Tibial nerve (tissue), 4 donors: ENCODE results near the gene CLSTN1.

Experiments
- EP300 ChIP-seq, 2 donors: sonication (generic); formaldehyde crosslinking; IDR thresholded peaks; one replicate each; pipeline ENCODE4 v1.6.1; 2017; ENCODE audit warnings: antibody characterized with exemption in 2 of 2, mild to moderate bottlenecking in 1 of 2
- TF ChIP-seq, protein P1 (sequence below), 5 experiments: fragments of 200-600 bp in 3 of 5; fragments of 450-650 bp in 2 of 5; sonication (generic) in 3 of 5; IDR thresholded peaks; one replicate each; pipeline ENCODE4 v1.5.1; 2016 to 2019; ENCODE audit warnings: antibody characterized with exemption in 5 of 5, mild to moderate bottlenecking in 3 of 5, moderate library complexity in 2 of 5

DNA sequence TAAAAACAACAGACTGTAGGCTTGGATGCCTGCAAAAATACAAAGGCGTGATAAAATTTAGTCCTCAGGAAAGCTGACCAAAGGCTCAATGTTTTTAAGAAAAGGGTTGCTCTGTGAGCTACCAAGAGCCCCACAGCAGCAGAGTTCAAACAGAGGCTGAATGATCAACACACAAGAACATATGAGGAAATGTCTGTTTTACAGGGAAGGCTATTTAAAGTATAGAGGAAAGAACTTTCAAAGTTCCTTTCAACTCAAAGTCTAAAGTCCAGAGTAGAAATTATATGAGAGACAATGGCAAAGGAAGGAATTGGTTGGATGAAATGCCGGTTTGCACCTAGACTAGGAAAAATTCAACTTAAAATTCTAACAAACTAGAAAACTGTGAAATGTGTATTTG lies 8.6 kb downstream of the CLSTN1 start:
- TF ChIP-seq, protein P1, sequence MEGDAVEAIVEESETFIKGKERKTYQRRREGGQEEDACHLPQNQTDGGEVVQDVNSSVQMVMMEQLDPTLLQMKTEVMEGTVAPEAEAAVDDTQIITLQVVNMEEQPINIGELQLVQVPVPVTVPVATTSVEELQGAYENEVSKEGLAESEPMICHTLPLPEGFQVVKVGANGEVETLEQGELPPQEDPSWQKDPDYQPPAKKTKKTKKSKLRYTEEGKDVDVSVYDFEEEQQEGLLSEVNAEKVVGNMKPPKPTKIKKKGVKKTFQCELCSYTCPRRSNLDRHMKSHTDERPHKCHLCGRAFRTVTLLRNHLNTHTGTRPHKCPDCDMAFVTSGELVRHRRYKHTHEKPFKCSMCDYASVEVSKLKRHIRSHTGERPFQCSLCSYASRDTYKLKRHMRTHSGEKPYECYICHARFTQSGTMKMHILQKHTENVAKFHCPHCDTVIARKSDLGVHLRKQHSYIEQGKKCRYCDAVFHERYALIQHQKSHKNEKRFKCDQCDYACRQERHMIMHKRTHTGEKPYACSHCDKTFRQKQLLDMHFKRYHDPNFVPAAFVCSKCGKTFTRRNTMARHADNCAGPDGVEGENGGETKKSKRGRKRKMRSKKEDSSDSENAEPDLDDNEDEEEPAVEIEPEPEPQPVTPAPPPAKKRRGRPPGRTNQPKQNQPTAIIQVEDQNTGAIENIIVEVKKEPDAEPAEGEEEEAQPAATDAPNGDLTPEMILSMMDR (IDR thresholded peaks at IDR 0.05): no peak
- TF ChIP-seq EP300 (IDR thresholded peaks at IDR 0.05): no peak
